ENCODE data around the gene SLC10A7. TPM values are rescaled to one million over a fixed set of nuclear protein-coding genes. Genes with fewer than 3 reads are reported as not detected.

The SLC10A7 gene
- total RNA-seq, 1 donor from 2014 or later = 8.9 TPM

- Mint-ChIP-seq H3K27ac (ENCODE audit: unreplicated experiment) (no peak overlapping the region), H3K4me3 (ENCODE audit: unreplicated experiment) (no peak overlapping the region), H3K4me1 (ENCODE audit: low read depth, unreplicated experiment) (peaks cover 7% of the 10 kb centered on the region), H3K9me3 (ENCODE audit: unreplicated experiment) (no peaks in the 10 kb centered on the region), H3K27me3 (ENCODE audit: low read depth, unreplicated experiment) (no peaks in the 10 kb centered on the region), H3K36me3 (ENCODE audit: low read depth, unreplicated experiment) (no peaks in the 10 kb centered on the region)
- Histone ChIP-seq H2AFZ (ENCODE audit: low read depth, low read length) (no peak overlapping the region), H3K27me3 (ENCODE audit: insufficient read depth, low read length) (no peaks in the 10 kb centered on the region), H3K4me3 (ENCODE audit: insufficient read depth, low read depth, low read length) (no peak overlapping the region), H3K9me3 (ENCODE audit: insufficient read depth, low read depth, low read length) (no peaks in the 10 kb centered on the region), H3K4me2 (ENCODE audit: low read length) (no peak overlapping the region), H3K36me3 (ENCODE audit: insufficient read depth, low read length) (no peaks in the 10 kb centered on the region), H3K79me2 (ENCODE audit: insufficient read depth, low read length) (no peaks in the 10 kb centered on the region), H4K20me1 (ENCODE audit: insufficient read depth, low read length) (peaks cover 3% of the 10 kb centered on the region), H3K27ac (ENCODE audit: low read depth, low read length) (no peak overlapping the region), H3K4me1 (ENCODE audit: insufficient read depth, low read length) (no peaks in the 10 kb centered on the region), H3K9ac (ENCODE audit: low read length) (no peak overlapping the region)
- DNase-seq (ENCODE audit: low read depth) (no peak), FAIRE-seq (no peak)
- TF ChIP-seq EZH2 (IDR thresholded peaks at IDR 0.05; ENCODE audit: insufficient read depth, low read length) (no peak), CTCF (IDR thresholded peaks at IDR 0.05; ENCODE audit: insufficient read depth, low read depth, low read length) (no peak)
These were observed 173.9 kb downstream of the SLC10A7 start for GRCh38 chr4:146347822-146348221.

GRCh38 chr4:146346276-146346675, 175.5 kb downstream of the SLC10A7 start:
- no peaks in the 10 kb centered on the region for H3K27me3 ChIP-seq (ENCODE audit: insufficient read depth, low read length)
- Mint-ChIP-seq H3K36me3 (ENCODE audit: low read depth, unreplicated experiment) (no peaks in the 10 kb centered on the region), H3K4me1 (ENCODE audit: low read depth, unreplicated experiment) (peaks cover 7% of the 10 kb centered on the region), H3K9me3 (ENCODE audit: unreplicated experiment) (no peaks in the 10 kb centered on the region), H3K27ac (ENCODE audit: unreplicated experiment) (no peak overlapping the region), H3K4me3 (ENCODE audit: unreplicated experiment) (no peak overlapping the region), H3K27me3 (ENCODE audit: low read depth, unreplicated experiment) (no peaks in the 10 kb centered on the region)
- H3K9me3 ChIP-seq (ENCODE audit: insufficient read depth, low read depth, low read length) = no peaks in the 10 kb centered on the region
- H2AFZ ChIP-seq (ENCODE audit: low read depth, low read length) = no peak overlapping the region
- no peak for DNase-seq (ENCODE audit: low read depth)
- no peaks in the 10 kb centered on the region for H3K36me3 ChIP-seq (ENCODE audit: insufficient read depth, low read length)
- FAIRE-seq = no peak
- TF ChIP-seq CTCF (IDR thresholded peaks at IDR 0.05; ENCODE audit: insufficient read depth, low read depth, low read length) = no peak
- no peak for TF ChIP-seq EZH2 (IDR thresholded peaks at IDR 0.05; ENCODE audit: insufficient read depth, low read length)
- H3K4me3 ChIP-seq (ENCODE audit: insufficient read depth, low read depth, low read length) = no peak overlapping the region
- H3K27ac ChIP-seq (ENCODE audit: low read depth, low read length) = no peak overlapping the region
- H3K4me2 ChIP-seq (ENCODE audit: low read length) = no peak overlapping the region
- H4K20me1 ChIP-seq (ENCODE audit: insufficient read depth, low read length) = peaks cover 3% of the 10 kb centered on the region
- H3K4me1 ChIP-seq (ENCODE audit: insufficient read depth, low read length) = no peaks in the 10 kb centered on the region
- H3K9ac ChIP-seq (ENCODE audit: low read length) = no peak overlapping the region
- H3K79me2 ChIP-seq (ENCODE audit: insufficient read depth, low read length) = no peaks in the 10 kb centered on the region

GRCh38 chr4:146343776-146344175, 178.0 kb downstream of the SLC10A7 start:
- Histone ChIP-seq H3K4me1 (ENCODE audit: insufficient read depth, low read length) (no peaks in the 10 kb centered on the region), H4K20me1 (ENCODE audit: insufficient read depth, low read length) (peaks cover 3% of the 10 kb centered on the region), H3K27me3 (ENCODE audit: insufficient read depth, low read length) (no peaks in the 10 kb centered on the region), H3K36me3 (ENCODE audit: insufficient read depth, low read length) (no peaks in the 10 kb centered on the region), H3K4me2 (ENCODE audit: low read length) (no peak overlapping the region), H3K27ac (ENCODE audit: low read depth, low read length) (no peak overlapping the region), H3K4me3 (ENCODE audit: insufficient read depth, low read depth, low read length) (no peak overlapping the region), H2AFZ (ENCODE audit: low read depth, low read length) (no peak overlapping the region), H3K9me3 (ENCODE audit: insufficient read depth, low read depth, low read length) (no peaks in the 10 kb centered on the region), H3K79me2 (ENCODE audit: insufficient read depth, low read length) (no peaks in the 10 kb centered on the region), H3K9ac (ENCODE audit: low read length) (no peak overlapping the region)
- Mint-ChIP-seq H3K4me3 (ENCODE audit: unreplicated experiment) (no peak overlapping the region), H3K27ac (ENCODE audit: unreplicated experiment) (no peak overlapping the region), H3K4me1 (ENCODE audit: low read depth, unreplicated experiment) (peaks cover 4% of the 10 kb centered on the region), H3K9me3 (ENCODE audit: unreplicated experiment) (no peaks in the 10 kb centered on the region), H3K36me3 (ENCODE audit: low read depth, unreplicated experiment) (no peaks in the 10 kb centered on the region), H3K27me3 (ENCODE audit: low read depth, unreplicated experiment) (no peaks in the 10 kb centered on the region)
- no peak for DNase-seq (ENCODE audit: low read depth)
- TF ChIP-seq CTCF (IDR thresholded peaks at IDR 0.05; ENCODE audit: insufficient read depth, low read depth, low read length) (no peak), EZH2 (IDR thresholded peaks at IDR 0.05; ENCODE audit: insufficient read depth, low read length) (no peak)
- no peak for FAIRE-seq
